Colon (tissue), 2 donors: ENCODE results near the gene CLK2.
"Not testable (repeated sequence)": the region's sequence is repeated elsewhere in the genome, so short reads cannot be mapped to it uniquely, and the experiment has no call there.

Experiments used
- FAIRE-seq: peaks from 2 replicates; lab custom pipeline; 2012; peaks lifted over from hg19 to GRCh38; lab: Jason Lieb, UNC
- donor health status: control.
- donor health status: control.

Gene CLK2

DNA sequence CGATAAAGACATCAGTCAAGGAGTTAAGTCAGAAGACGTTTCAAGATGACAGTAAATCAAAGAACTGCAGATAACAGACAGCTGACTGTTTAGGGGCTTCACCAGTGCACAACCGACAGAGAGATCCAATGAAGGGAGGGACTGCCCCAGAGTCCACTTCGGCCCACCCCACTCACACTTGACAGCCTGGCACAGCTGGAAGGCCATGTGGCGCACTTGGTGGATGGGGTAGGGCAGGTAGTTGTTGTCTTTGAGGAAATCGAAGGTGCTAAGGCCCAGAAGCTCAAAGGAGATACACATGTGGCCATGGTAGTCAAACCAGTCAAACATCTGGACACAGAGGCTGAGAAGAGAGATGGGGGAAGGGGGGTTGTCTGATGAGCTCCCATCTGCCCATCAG is 6.8 kb downstream of the CLK2 start:
- no peak for FAIRE-seq

GRCh38 chr1:155263067-155263466 is 10.2 kb downstream of the CLK2 start:
- no peak for FAIRE-seq

DNA sequence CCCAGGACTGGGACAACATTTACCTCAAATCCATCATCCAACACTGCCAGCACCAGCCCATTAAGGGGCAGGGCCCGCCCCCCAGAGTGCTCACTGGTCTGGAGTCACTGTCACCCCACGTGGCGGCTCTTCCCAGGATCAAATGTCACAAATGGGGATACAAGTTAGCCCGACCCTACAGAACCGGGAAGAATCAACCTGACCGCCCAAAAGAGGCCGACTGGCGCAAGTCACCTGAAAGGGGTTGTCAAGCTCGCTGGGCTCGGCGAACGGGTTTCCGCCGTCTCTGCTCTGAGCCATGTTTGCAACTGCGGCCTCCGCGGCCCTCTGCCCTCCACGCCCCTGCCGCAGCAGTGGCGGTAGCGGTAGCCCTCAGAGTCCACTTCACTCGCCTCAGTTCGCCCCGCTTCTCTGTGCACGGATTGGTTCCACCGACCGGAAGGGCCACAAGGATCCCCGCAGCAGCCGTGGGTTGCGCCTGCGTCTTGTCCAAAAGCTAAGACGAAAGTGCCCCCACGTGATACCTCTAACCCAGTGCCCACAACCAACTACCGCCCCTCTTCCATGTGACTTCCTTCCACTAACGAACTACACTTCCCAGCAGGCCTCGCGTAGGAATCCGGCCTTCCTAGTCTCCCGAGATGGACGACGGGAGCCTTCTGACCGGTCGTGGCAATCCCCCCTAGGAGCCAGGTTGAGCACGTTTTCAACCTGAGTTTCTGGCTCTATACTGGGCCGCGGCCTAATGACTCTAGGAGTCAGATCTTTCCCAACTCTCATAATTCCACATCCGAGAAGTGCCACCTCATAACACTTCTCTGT is 11.2 kb downstream of the CLK2 start, which contains the start of gene SCAMP3:
Gene SCAMP3, minus strand, starts transcription at position 509 of the 822 bp plus-strand sequence. Its CDS starts 209 bp downstream, at position 300.
- no peak for FAIRE-seq

GRCh38 chr1:155261493-155261851 is 11.8 kb downstream of the CLK2 start:
- no peak for FAIRE-seq

DNA sequence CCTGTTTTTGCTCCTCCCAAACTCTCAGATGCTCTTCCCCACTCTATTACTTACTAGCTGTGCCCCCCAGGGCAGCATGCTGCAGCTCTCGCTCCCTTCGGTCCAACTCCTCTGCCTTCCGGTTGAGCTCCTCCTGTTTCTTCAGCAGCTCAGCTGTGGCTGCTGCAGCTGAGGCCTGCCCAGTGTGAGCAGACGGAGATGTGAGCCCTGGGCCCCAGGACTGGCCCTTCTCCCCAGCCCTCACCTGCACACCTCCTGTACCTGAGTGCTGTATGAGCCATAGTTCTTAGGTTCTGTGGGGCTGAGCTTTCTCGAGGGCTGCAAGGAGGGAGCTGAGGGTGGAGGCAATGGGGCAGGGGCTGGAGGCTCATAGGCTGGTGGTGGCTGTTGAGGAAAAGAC is 13.0 kb downstream of the CLK2 start:
- no peak for FAIRE-seq

DNA sequence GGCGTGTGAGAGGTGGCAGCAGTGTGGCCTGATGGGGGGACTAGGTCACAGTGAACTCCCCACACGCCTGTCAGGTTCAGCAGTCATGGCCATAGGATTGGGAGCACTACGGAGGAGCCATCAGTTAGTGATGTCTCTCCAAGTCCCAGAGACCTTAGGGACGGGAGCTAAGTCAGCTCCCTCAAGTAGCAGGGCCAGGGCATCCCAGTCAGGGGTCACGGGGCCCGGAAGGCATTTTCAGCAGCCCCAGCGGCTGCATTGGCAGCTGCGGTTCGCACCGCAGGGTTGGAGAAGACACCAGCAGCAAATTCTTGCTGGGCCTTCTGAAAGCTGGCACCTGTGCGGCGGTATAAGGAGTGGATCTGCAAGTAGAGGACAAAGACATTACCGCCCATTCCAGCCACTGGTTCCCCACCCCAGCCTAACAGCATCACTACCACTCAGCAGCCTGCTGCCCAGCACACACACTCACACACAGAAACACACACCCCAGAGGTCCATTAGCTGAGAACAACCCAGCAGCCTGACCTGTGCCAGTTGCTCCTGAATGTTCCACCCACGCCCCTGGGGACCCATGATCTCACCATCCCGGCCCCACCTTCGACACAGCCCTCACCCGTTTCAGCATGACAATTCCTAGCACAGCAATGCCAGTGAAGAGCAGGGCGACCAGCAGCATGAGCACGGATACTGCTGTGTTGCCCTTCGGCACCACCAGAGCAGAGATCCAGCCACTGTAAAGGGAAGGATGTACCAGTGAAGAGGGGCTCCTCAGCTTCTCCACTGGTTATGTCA is 17.0 kb downstream of the CLK2 start:
- no peak for FAIRE-seq

DNA sequence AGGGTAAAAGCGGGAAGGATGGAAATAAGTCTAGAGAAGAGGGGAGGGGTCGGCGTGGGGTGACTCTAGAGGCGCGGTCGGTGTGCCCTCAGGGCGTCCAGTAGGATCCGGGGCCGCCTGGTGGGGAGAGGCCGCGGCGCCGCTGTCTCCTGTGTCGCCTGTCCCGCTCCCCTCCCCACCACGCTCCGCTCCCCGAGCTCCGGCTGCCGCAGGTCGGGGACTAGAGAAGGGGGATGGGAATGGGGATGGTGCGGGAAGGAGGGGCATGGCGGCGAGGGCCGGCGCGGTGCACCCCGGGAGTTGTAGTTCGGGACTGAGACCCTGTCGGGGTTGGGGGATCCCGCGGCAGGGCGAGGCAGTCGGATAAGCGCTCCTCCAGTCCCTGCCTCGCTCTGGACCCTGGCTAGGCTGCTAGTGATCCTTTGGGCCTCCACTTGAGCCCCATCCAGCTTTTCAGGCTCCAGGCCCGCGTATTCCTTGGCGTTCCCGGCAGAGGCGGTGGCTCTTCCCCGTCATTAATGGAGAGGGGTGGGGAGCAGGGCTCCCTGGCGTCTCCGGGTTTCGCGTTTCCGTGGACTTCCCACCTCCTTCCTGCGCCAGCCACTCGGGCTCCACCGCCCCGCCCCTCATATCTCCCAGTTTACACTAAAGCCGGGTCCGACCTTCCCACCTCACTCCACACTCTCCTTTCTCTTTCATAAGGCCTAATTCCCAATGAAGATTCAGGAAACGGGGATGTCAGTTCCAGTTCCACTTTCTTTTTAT is 17.9 kb downstream of the CLK2 start, which contains the start of gene ENTREP3:
Gene ENTREP3, minus strand, starts transcription at position 241 of the 765 bp plus-strand sequence. CDS start 606 bp downstream, outside the sequence.
- no peak for FAIRE-seq

DNA sequence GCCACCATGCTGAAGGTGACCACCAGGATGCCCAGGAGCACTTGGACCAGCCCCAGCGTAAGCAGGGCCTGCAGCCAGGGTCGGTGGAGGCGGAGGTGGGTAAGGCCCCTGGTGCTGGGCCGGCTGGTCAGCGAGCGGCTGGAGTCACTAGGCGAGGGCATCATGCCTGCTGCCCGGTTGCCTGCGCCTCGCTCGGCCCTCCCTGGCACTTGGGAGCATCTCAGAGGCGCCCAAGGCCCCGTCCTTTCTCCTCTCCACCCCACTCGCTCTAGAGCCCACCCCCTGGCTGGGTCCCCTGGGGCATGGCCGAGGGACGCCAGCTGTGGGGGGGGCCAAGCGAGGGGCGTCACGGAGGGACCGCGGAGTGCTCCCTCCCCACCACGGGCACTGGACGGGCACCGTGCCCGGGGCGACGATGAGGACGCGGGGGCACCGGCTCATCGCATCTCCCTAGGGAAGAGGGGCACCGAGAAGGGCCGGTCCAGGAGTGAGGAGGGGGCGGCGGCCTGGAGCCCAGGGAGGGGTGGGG is 18.5 kb downstream of the CLK2 start:
- no peak for FAIRE-seq

- no peak for FAIRE-seq
Observed at GRCh38 chr1:155254228-155254713, 19.0 kb downstream of the CLK2 start.

GRCh38 chr1:155253797-155254196 is 19.5 kb downstream of the CLK2 start:
- no peak for FAIRE-seq

GRCh38 chr1:155253208-155253607 is 20.1 kb downstream of the CLK2 start:
- no peak for FAIRE-seq

DNA sequence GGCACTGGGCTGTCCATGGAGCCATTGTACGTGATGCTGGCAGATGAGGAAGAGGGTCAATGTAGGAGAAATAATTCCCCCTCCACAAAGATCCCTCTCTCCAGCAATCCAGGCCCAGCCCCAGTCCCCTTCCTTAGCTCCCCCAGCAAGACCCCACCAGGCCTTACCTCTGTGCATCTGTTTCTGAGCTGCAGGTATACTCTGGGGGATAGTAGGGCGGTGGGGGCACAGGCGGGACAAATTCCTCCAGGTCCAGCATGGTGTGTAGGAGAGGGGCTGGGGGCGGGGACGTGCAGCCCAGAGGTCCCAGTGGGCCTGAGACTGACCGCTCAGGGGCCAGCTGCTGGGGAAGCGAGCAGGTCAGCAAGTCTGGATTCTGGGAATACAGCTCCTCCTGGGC is 21.7 kb downstream of the CLK2 start:
- no peak for FAIRE-seq

DNA sequence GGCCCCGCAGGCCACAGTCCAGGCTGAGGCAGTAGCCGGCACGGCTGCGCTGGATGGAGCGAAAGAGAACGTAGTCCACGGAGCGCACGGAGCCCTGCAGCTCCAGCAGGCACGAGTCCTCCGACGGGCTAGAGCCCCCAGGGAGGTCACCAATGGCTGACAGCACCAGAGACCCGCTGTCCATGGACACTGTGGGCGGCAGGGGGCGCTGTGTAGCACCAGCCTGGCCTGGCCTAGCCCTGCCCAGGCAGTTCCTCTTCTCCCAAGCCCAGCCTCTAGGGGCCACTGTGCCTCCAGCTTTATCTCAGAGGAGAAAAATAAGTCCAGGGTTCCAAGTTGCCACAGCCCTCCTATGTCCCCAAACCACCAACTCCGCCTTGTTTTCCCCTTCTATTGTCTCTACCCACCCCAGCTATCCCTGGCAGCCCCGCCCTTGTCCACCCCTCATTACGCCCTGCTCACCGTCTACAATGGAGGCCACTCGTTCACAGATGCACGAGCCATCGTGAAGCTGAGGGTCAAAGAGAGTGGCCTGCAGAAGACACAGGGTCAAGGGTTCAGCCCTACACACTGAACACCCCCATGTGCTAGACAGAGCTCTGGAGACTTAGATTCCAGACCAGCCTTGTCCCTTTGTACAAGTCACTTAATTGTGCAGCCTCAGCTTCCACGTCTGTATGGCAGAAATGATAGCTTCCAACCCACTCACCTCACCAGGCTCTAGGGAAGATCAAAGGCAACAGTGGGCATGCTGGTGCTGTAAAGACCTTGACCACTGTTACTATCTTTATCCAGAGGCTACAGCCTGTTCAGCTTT is 22.5 kb downstream of the CLK2 start:
- FAIRE-seq = no peak

DNA sequence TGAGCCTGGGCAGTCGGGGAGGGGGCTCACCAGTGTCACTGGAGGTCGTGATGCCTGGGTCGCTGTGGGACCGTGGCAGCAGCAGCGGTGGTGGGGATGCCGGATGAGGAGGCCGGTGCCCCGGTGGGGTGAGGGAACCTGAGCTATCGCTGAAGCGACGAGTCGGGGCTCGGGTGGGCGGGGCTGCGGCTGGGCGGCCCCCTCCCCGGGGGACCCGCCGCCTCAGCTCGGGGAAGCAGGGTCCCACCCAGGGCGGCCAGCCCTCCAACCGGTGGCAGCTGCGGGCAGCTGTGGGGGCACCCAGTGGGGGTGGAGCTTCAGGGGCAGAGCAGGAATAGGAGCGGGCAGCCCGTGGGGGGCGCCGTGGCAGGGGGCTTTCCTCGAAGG is 23.1 kb downstream of the CLK2 start:
- FAIRE-seq = no peak

- FAIRE-seq = no peak
Observed at GRCh38 chr1:155247667-155248553, 25.4 kb downstream of the CLK2 start.

- not testable (repeated sequence) for FAIRE-seq
Observed at GRCh38 chr1:155246796-155247195, 26.5 kb downstream of the CLK2 start.

- no peak for FAIRE-seq
Observed at GRCh38 chr1:155245163-155245524, 28.2 kb downstream of the CLK2 start.

GRCh38 chr1:155244368-155245162 is 28.7 kb downstream of the CLK2 start:
- no peak for FAIRE-seq

GRCh38 chr1:155242805-155243358 is 30.4 kb downstream of the CLK2 start:
- FAIRE-seq = no peak
